Activated CD8-positive, alpha-beta memory T cell treated with anti-CD3 and anti-CD28 coated beads for 48 hours (primary cell): ENCODE results near the gene ZNF408.
A peak's percentile ranks its signal among the peaks of the same experiment; 100 is the strongest.
"Not testable (repeated sequence)": the region's sequence is repeated elsewhere in the genome, so short reads cannot be mapped to it uniquely, and the experiment has no call there.

Experiments
- DNase-seq, 3 experiments: peaks; one replicate each; pipeline ENCODE4 v3.0.0-alpha.2; 2020; ENCODE audit warnings: low read depth in 2 of 3, low spot score in 2 of 3

The ZNF408 gene

GRCh38 chr11:46700241-46701077, at the start of gene ZNF408, which contains the start of gene ARHGAP1:
ZNF408 (plus strand) TSS chr11:46701031; CDS start chr11:46701048, 17 bp downstream.
ARHGAP1 (minus strand) TSS chr11:46700619; CDS start chr11:46696107, 4,512 bp downstream.
- DNase-seq, result peak; percentile 96 to 98 (median 97)

GRCh38 chr11:46655631-46656030, 45.2 kb upstream of the ZNF408 start:
- DNase-seq, result no peak

GRCh38 chr11:46657186-46657585, 43.6 kb upstream of the ZNF408 start:
- DNase-seq, result no peak

GRCh38 chr11:46658259-46658658, 42.6 kb upstream of the ZNF408 start:
- DNase-seq, result no peak

- no peak for DNase-seq
Measured at GRCh38 chr11:46659908-46660307, 40.9 kb upstream of the ZNF408 start.

GRCh38 chr11:46661836-46662235, 39.0 kb upstream of the ZNF408 start:
- no peak for DNase-seq

- DNase-seq, result no peak
Measured at GRCh38 chr11:46662366-46662765, 38.5 kb upstream of the ZNF408 start.

GRCh38 chr11:46663277-46663940, 37.4 kb upstream of the ZNF408 start:
- no peak for DNase-seq

- DNase-seq, result no peak
Measured at GRCh38 chr11:46664612-46665011, 36.2 kb upstream of the ZNF408 start.

- no peak for DNase-seq
Measured at GRCh38 chr11:46665356-46665755, 35.5 kb upstream of the ZNF408 start.

- no peak for DNase-seq
Measured at GRCh38 chr11:46666516-46666915, 34.3 kb upstream of the ZNF408 start.

- DNase-seq, result no peak
Measured at GRCh38 chr11:46667043-46667481, 33.8 kb upstream of the ZNF408 start.

- no peak for DNase-seq
Measured at GRCh38 chr11:46668480-46669085, 32.2 kb upstream of the ZNF408 start.

- no peak for DNase-seq
Measured at GRCh38 chr11:46669711-46670139, 31.1 kb upstream of the ZNF408 start.

- not testable (repeated sequence) for DNase-seq
Measured at GRCh38 chr11:46670521-46670920, 30.3 kb upstream of the ZNF408 start.

- DNase-seq, result no peak
Measured at GRCh38 chr11:46671958-46672315, 28.9 kb upstream of the ZNF408 start.

- no peak for DNase-seq
Measured at GRCh38 chr11:46672381-46672839, 28.4 kb upstream of the ZNF408 start.

- DNase-seq, result no peak
Measured at GRCh38 chr11:46673713-46674462, 26.9 kb upstream of the ZNF408 start.

- no peak for DNase-seq
Measured at GRCh38 chr11:46674463-46675287, 26.2 kb upstream of the ZNF408 start.

GRCh38 chr11:46675288-46675851, 25.5 kb upstream of the ZNF408 start:
- no peak for DNase-seq
